Fibroblast of lung (primary cell): ENCODE data around the gene PIK3C2G.

Experiments used
- EZH2 ChIP-seq: IDR thresholded peaks from 2 replicates; pipeline ENCODE4 v1.5.1; 2012; ENCODE audit warnings: low read length, control low read depth, mild to moderate bottlenecking; ENCODE audit errors: missing control alignments
- TF ChIP-seq, protein P1 (sequence below), 2 donors: IDR thresholded peaks in 1 of 2; conservative IDR thresholded peaks in 1 of 2; 1 replicate in 1 of 2; 2 replicates in 1 of 2; pipeline ENCODE4 v1.5.1; 2011 to 2012; ENCODE audit warnings: low read length in 2 of 2, control low read depth in 1 of 2, inconsistent platforms in 1 of 2, low read depth in 1 of 2, mild to moderate bottlenecking in 1 of 2

DNA sequence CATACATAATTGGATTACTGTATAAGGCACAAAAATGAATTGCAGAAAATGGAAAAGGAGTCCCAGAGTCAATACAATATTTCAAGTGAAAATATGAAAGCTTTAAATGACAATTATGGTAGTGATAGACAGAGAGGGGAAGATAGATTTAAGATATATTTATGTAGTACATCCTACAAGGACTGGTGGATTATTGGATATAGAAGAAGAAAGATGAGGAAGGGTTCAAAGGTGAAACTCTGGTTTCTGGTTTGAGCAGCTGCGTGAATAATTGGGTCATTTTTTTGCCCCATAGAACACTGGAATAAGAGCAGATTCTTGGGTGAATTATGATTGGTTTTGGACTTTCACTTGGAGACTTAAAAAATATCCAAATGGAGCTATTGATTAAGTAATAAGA is 19.4 kb downstream of the PIK3C2G start:
- TF ChIP-seq, protein P1, sequence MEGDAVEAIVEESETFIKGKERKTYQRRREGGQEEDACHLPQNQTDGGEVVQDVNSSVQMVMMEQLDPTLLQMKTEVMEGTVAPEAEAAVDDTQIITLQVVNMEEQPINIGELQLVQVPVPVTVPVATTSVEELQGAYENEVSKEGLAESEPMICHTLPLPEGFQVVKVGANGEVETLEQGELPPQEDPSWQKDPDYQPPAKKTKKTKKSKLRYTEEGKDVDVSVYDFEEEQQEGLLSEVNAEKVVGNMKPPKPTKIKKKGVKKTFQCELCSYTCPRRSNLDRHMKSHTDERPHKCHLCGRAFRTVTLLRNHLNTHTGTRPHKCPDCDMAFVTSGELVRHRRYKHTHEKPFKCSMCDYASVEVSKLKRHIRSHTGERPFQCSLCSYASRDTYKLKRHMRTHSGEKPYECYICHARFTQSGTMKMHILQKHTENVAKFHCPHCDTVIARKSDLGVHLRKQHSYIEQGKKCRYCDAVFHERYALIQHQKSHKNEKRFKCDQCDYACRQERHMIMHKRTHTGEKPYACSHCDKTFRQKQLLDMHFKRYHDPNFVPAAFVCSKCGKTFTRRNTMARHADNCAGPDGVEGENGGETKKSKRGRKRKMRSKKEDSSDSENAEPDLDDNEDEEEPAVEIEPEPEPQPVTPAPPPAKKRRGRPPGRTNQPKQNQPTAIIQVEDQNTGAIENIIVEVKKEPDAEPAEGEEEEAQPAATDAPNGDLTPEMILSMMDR (conservative IDR thresholded peaks at IDR 0.05 in 1 of 2, IDR thresholded peaks at IDR 0.05 in 1 of 2; ENCODE audit: low read depth in 1 of 2, low read length in 2 of 2): no peak
- TF ChIP-seq EZH2: no peak
